ENCODE results near the gene ANKS1B. TPM values are rescaled to one million over a fixed set of nuclear protein-coding genes. Genes with fewer than 3 reads are reported as not detected.

Gene ANKS1B
- total and polyA plus RNA-seq, 10 of the 15 experiments (the other 5 are each of a cell fraction or from before 2014, with no cell fraction given): 0.16 to 1.3 (median 0.82) TPM; not detected in 7

GRCh38 chr12:99985631-99986030 is 895 bp upstream of the ANKS1B start:
- TF ChIP-seq KDM1A (IDR thresholded peaks at IDR 0.05; ENCODE audit: borderline replicate concordance) (no peak), EED (IDR thresholded peaks at IDR 0.05; ENCODE audit: low read depth) (no peak), E4F1 (IDR thresholded peaks at IDR 0.05; ENCODE audit: borderline replicate concordance, partially characterized antibody) (no peak), NRF1 (conservative IDR thresholded peaks at IDR 0.05; ENCODE audit: low read depth, low read length) (no peak), ZBED1 (IDR thresholded peaks at IDR 0.05; ENCODE audit: borderline replicate concordance) (no peak), STAT3 (IDR thresholded peaks at IDR 0.05; ENCODE audit: low read depth, low read length) (no peak), PRDM15 (CRISPR knock-in tag; IDR thresholded peaks at IDR 0.05) (no peak), NFYA (IDR thresholded peaks at IDR 0.05; ENCODE audit: borderline replicate concordance, low read depth, low read length) (no peak), SREBF1 (IDR thresholded peaks at IDR 0.05; ENCODE audit: low read length) (no peak), TARDBP (IDR thresholded peaks at IDR 0.05; ENCODE audit: borderline replicate concordance) (no peak), JUND (IDR thresholded peaks at IDR 0.05; ENCODE audit: low read depth, low read length) (no peak), RFX5 (IDR thresholded peaks at IDR 0.05; ENCODE audit: low read depth, low read length) (no peak), SUPT20H (IDR thresholded peaks at IDR 0.05; ENCODE audit: borderline replicate concordance, control insufficient read depth, low read depth, low read length) (no peak), E2F8 (IDR thresholded peaks at IDR 0.05; ENCODE audit: low read depth, partially characterized antibody) (no peak), RUNX3 (IDR thresholded peaks at IDR 0.05; ENCODE audit: low read length) (no peak), CHD2 (IDR thresholded peaks at IDR 0.05; ENCODE audit: borderline replicate concordance, low read depth, low read length) (no peak), ZNF622 (IDR thresholded peaks at IDR 0.05) (no peak), CHD1 (IDR thresholded peaks at IDR 0.05; ENCODE audit: low read depth, low read length) (no peak)

More at GRCh38 chr12:99985631-99986030, 895 bp upstream of the ANKS1B start:
- no peaks in the 10 kb centered on the region for H4K20me1 ChIP-seq (ENCODE audit: control insufficient read depth, insufficient read depth)
- ChIA-PET CTCF (no interaction called here), RAD21 (ENCODE audit: unreplicated experiment) (no interaction called here), POLR2A (no interaction called here), SMC1A (ENCODE audit: uncharacterized antibody, unreplicated experiment) (no interaction called here)
- H3K79me2 ChIP-seq (ENCODE audit: control insufficient read depth, insufficient read depth, low read length): no peaks in the 10 kb centered on the region
- FAIRE-seq: no peak
- DNase-seq (ENCODE audit: low read depth, low spot score): no peak
- H3K27ac ChIP-seq (ENCODE audit: control insufficient read depth, insufficient read depth): no peak overlapping the region
- WGBS (ENCODE audit: insufficient coverage, insufficient replicate concordance, low lambda C conversion rate, missing lambda C conversion rate): 63% methylated on average over 3 of the region's 3 CpGs
- 0 out of 2 replicates have a peak overlapping the region, but pooled peaks have one; percentile 16 for H3K4me3 ChIP-seq
- in situ Hi-C loops (cut with MboI) (no loop called here), intact Hi-C loops (cut with micrococcal nuclease; ENCODE audit: unreplicated experiment) (no loop called here)
- H3K9ac ChIP-seq (ENCODE audit: control insufficient read depth, insufficient read depth, low read length): no peak overlapping the region
- peaks cover 2% of the 10 kb centered on the region; the same call in 1 of the 2 replicates for H3K4me1 ChIP-seq (ENCODE audit: control insufficient read depth, insufficient read depth, low read length)
- BruUV-seq (replicated peaks): no TSS peak
- no peaks in the 10 kb centered on the region for H3K9me3 ChIP-seq (replicated peaks; ENCODE audit: control insufficient read depth, insufficient read depth, low read length)
- H2AFZ ChIP-seq (ENCODE audit: control insufficient read depth, low read depth, low read length): no peak overlapping the region
- H3K27me3 ChIP-seq (replicated peaks in 1 of 2; ENCODE audit: control insufficient read depth in 2 of 2, insufficient read depth in 2 of 2, low read length in 1 of 2): peaks cover 0 to 8% of the 10 kb centered on the region in 2 experiments; a peak in 2 of 4 replicates
- no peak for ATAC-seq
- H3K4me2 ChIP-seq (ENCODE audit: control insufficient read depth, insufficient read depth): no peak overlapping the region; the same call in 1 of the 2 replicates
- H3K36me3 ChIP-seq (ENCODE audit: control insufficient read depth in 2 of 2, insufficient read depth in 2 of 2, low read length in 1 of 2): no peaks in the 10 kb centered on the region
